GM18505 (cell line): ENCODE results near the gene C12orf75.
"Not testable (repeated sequence)": the region's sequence is repeated elsewhere in the genome, so short reads cannot be mapped to it uniquely, and the experiment has no call there.

Experiments used
- ATAC-seq: cut with Tn5 transposase; IDR thresholded peaks from one replicate; pipeline ENCODE4 v1.9.1; 2021; ENCODE audit not compliant: unreplicated experiment
- POLR2A ChIP-seq: IDR thresholded peaks from 4 replicates; pipeline ENCODE4 v1.6.1; 2011; ENCODE audit warnings: borderline replicate concordance; ENCODE audit not compliant: insufficient read depth, insufficient read length; ENCODE audit errors: extremely low read depth

C12orf75 gene

DNA sequence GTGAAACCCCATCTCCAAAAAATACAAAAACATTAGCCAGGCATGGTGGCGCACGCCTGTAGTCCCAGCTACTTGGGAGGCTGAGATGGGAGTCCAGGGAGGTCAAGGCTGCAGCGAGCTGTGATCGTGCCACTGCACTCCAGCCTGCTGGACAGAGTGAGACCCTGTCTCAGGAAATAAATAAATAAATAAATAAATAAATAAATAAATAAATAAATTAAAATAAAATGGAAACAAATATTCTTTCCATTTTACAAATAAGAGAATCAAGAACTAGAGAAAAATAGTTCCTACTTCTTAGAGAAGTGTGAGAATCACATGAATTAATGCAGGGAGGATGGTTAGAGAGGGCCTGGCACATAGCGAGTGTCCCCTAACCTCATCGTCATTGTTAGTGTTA is 53.7 kb downstream of the C12orf75 start:
- no peak for TF ChIP-seq POLR2A
- no peak for ATAC-seq

DNA sequence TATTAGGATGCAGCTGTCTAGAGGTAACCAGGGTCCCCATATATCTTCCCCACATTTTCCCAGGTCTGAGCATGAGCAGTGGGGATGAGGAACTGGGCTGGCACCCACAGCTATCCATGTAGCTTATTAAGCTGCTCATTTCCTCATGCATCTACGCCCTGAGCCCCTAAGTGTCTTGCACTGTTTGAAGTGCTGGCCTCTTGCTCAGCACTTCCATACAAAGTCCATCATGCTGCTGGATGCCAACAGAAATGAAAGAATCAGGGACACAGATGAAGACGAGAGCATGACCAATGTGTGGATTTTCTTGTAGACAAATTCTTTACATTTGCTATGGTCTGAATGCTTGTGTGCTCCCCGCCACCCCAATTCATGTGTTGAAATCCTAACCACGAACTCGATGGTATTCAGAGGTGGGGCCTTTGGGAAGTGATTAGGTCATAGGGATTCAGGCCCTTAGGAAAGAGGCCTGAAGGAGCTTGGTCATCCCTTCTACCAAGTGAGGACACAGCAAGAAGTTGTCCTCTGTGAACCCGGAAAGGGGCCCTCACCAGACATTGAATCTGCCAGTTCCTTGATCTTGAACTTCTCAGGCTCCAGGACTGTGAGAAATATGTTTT is 54.5 kb downstream of the C12orf75 start:
- ATAC-seq, result no peak
- no peak for TF ChIP-seq POLR2A

DNA sequence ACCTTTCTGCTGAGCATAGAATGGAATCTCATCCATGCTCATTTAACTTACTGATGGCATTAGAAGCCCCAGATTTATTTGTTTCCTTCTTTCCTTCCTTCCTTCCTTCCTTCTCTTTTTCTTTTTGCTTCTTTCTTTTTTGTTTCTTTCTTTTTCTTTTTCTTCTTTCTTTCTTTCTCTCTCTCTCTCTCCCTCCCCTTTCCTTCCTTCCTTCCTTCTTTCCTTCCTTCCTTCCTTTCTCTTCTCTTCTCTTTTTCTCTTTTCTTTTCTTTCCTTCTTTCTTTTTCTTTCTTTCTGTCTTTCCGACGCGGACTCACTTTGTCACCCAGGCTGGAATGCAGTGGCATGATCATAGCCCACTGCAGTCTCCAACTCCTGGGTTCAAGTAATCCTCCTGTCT is 55.9 kb downstream of the C12orf75 start:
- no peak for TF ChIP-seq POLR2A
- ATAC-seq, result no peak

DNA sequence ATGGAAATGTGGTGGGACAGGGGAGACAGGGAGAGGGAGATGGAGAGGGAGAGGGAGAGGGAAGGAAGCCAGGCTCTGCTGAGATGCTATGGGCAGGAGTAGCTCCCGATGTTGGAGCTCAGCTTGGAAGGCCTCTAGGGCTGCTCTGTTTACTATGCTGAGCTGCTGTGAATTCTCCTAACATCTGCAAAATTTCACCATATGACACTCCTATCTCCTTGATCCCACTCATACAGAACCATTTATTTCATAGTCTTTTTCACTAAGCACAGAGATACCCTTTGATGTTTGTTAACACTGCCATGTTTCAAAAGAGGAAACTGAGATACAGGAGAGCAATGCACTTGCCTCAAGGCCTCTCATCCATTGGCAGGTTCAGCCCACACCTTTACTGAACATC is 60.7 kb downstream of the C12orf75 start:
- no peak for TF ChIP-seq POLR2A
- ATAC-seq, result no peak

DNA sequence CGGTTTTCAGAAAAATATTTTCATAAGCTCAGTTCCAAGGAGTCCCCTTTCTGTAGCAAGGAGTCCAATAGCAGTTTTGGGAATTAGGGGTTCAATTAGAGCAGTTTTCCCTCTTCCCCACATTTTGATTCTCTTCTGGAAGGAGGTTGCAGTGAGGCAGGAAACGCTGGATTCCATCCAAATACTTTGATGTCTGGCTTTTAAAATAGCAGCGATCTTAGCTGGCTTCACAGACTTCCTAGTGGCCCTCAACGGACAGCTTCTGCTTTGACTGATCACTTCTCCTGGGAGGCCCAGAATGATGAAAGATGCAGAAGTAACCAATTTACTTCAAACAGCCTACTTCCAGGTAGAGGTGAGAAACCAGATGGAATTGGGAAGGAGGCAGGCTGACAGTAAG is 63.1 kb downstream of the C12orf75 start:
- no peak for ATAC-seq
- no peak for TF ChIP-seq POLR2A

DNA sequence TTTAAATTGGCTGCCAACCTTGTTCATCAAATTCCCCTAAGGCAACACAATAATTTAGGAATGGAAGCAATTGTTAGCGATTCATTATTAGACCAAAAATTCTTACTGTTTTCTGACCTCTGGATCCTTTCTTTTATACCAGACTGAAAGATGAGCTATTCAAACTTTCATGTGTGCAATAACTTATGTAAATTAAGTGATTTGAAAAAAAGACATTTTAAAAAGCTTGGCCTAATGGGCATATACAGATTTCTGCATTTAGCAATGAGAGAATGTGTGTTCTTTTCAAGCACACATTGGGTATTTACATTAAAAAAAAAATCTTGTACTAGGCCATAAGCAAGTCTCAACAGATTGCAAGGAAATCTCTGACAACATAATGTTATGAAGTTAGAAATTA is 65.5 kb downstream of the C12orf75 start:
- no peak for ATAC-seq
- TF ChIP-seq POLR2A, result no peak

DNA sequence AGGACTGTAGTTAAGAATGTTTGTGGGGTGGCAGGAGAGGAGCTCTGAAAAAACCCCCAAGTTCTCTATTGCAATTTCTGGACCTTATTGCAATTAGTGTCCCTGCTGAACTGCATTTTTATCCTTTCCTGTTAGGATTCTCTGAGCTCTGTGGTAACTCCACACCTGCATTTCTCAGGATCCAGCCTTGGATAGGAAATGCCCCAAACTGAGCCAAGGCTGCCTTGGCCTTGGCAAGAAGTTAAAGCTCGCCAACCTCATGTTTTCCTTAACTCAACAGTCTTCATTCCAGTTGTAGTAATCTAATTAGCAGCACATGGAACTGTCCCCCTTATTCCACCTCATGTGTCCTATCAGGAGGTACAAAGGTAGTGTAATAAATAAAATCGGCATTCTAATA is 66.5 kb downstream of the C12orf75 start:
- TF ChIP-seq POLR2A, result no peak
- ATAC-seq, result no peak

DNA sequence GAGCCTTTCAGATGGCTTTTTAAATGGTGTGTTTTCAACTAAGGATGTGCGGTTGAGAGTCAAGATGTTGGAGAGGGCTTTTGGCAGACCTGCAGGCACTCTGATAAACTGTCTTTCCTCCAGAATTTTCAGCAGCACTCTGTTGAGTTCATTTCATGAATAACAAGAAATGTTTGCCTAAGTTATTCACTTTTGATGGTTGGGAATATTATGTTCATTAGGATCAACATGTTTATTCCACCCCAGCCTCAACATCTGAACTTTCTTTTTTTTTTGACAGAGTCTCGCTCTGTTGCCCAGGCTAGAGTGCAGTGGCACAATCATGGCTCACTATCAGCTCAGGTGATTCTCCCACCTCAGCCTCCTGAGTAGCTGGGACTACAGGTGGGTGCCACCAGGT is 68.4 kb downstream of the C12orf75 start:
- no peak for ATAC-seq
- no peak for TF ChIP-seq POLR2A

DNA sequence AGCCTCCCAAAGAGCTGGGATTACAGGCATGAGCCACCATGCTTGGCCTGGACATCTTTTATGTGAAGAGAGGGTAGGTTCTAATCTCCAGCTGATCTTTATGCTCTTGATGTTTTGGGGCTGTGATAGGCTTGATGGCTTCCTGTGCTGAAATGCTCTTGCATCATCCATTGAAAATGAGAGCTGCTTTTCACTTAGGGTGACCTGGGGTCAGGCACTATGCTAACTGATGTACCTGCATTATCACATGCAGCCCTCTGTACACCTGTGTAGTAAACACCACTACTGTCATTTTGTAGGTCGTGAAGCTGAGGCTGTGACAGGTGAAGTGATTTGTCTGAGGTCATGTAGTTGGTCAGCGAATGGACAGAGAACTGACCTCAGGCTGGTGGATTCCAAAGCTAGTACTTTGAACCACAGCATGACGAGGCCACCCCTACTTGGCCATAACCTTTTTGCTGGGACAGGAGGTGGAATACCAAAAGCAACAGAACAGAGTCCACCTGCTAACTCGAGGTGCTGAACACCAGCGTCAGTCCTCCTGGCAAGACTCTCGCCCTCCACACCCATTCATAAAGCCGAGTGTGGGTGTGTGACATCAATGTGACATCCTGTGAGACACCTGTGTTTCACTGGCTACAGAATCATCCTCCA is 69.1 kb downstream of the C12orf75 start:
- no peak for ATAC-seq
- TF ChIP-seq POLR2A, result no peak

DNA sequence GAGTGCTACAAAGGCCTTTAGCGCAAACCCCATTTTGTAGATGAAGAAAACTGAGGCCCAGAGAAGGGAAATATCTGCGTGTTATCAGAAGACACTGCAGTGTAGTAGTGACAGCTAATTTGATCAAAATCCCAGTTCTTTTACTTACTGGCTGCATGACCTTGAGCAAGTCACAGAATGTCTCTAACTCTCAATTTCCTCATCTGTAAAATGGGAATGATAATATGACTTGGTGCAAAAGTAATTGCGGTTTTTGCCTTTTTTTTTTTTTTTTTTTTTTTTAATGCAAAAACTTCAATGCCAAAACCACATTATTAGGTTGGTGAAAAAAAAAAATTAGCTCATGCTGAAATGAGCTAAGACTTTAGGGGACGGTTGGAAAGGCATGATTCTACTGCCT is 69.7 kb downstream of the C12orf75 start:
- ATAC-seq, result no peak
- TF ChIP-seq POLR2A, result no peak

DNA sequence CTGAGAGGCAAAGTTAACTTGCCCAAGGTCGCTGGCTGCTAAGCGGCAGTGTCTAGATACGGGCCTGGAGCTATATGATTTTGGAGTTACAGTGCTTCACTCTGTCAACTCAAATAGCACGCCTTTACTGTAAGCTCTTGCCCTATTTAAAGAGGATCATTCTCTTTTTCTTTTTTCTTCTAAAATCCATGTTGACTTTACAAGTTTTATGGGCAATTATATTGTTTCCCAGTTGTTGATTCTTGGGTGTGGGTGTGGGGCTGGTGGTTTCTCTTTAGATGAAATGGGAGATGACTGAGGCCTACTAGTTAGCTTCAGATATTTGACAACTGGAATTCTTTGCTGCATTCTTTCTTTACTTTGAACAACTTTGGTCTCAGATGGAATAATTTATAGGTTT is 70.7 kb downstream of the C12orf75 start:
- no peak for TF ChIP-seq POLR2A
- no peak for ATAC-seq

DNA sequence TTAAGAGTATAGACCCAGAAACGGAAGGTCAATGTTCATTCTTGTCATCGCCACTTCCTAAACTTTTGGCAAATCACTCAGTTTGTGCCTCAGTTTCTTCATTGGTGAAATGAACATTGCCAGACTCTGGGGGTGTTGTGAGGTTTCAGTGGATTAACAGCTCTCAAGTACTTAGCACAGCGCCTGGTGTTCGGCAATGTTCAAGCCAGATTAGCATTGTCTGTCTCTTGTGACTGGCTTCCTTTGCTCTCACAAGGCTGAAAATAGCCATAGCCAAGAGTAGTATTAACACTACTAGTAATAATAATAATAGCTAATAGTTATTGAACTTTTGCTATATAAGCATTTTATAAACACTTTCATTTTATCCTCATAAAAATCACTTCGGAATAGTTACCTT is 71.9 kb downstream of the C12orf75 start:
- no peak for ATAC-seq
- no peak for TF ChIP-seq POLR2A

DNA sequence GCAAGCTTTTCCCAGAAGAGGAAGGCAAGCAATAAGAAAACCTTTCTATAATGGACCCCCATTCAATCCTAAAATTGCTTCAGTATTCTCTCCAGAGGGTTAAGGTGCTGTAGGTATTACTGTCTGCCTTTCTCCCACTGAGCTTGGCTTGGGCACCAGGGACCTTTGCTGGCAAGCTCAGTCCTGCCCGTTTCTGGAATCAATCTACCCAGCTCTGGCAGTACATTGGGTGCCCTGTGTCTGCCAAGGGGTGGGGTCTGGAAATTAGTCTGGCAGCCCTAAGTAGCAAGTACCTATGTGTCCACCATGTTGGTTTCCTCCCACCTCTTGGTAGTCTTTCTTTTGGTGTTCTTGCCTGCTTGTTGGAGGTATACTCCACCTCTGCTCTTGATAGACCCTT is 72.6 kb downstream of the C12orf75 start:
- no peak for TF ChIP-seq POLR2A
- ATAC-seq, result no peak

DNA sequence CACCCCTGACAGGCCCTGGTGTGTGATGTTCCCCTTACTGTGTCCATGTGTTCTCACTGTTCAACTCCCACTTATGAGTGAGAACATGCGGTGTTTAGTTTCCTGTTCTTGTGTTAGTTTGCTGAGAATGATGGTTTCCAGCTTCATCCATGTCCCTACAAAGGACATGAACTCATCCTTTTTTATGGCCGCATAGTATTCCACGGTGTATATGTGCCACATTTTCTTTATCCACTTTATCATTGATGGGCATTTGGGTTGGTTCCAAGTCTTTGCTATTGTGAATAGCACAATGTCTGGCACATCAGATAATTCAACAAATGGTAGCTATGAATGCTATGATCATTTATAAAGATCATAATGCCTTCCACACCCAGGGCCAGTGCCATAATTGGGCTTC is 73.6 kb downstream of the C12orf75 start:
- ATAC-seq, result not testable (repeated sequence)

DNA sequence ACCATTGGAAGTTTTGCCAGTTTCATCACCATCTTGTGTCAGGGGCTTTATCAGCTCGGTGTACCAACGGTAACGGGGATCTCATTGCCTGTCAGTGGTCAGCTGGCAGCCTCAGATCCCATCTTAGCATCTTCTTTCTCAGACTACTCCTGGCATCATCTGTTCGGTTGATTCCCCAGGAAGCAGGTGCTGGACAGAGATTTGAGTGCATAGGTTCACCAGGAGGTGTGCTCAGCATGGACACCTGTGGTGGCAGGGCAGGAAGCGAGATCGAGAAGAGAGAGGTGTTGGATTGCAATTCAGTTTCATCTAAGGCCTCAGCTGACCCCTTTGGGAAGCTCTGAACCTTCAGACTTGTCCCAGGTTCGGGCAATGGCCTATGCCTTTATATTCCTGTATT is 76.0 kb downstream of the C12orf75 start:
- no peak for ATAC-seq
- no peak for TF ChIP-seq POLR2A

DNA sequence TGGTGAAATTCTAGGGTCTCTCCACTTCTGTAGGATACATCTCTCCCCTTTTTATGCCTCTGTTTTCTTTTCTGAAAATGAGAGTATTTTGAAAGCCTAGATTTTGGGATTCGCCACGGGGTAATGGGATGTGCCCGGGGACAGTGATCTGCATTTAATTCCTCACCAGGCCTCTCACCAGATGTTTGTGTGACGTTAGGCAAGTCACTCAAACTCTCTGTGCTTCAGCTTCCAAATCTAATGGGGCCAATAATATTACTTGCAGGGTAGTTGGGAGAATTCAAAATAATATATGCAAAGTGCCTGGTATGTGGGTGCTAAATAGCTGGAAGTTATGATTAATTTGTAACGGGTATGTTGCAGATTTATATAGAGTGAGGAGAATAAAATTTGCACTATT is 78.8 kb downstream of the C12orf75 start:
- TF ChIP-seq POLR2A, result no peak
- ATAC-seq, result no peak
